Measurements from ENCODE around the gene PTPN22.

PTPN22 gene

GRCh38 chr1:113871597-113872113 lies at the start of gene PTPN22:
Gene PTPN22, minus strand, starts transcription at chr1:113871712.
- peak; percentile 77 for DNase-seq

DNA sequence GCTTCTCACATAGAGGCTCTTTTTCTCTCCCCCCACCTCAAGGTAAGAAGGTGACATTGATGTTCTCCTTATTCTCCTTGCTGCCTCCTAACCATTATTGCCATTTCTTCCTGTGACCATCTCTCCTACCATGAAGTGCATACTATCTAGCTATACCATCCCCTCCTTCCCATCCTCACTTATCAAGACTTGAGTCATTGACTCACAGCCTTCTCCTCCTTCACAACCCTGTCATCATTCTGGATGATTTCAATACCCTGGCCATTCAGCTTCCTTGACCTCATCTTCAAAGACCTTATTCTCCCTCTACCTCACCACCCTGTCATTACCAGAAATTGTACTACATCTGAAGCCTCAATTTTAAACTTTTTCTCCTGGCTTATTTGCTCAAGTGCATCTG lies 46.7 kb upstream of the PTPN22 start:
- no peak for DNase-seq

GRCh38 chr1:113917400-113918082 lies 46.0 kb upstream of the PTPN22 start:
- DNase-seq, result no peak

DNA sequence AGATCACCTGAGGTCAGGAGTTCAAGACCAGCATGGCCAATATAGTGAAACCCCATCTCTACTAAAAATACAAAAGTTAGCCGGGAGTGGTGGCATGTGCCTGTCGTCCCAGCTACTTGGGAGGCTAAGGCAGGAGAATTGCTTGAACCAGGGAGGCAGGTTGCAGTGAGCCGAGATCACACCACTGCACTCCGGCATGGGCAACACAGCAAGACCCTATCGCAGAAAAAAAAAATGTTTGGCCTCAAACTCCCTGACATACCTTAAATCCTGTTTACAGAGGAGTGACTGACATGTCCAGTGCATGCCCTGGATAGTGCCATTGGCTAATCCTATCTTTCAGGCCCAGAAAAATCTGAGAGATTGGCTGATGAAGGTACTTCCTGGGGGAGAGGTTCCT lies 45.5 kb upstream of the PTPN22 start:
- DNase-seq, result no peak

DNA sequence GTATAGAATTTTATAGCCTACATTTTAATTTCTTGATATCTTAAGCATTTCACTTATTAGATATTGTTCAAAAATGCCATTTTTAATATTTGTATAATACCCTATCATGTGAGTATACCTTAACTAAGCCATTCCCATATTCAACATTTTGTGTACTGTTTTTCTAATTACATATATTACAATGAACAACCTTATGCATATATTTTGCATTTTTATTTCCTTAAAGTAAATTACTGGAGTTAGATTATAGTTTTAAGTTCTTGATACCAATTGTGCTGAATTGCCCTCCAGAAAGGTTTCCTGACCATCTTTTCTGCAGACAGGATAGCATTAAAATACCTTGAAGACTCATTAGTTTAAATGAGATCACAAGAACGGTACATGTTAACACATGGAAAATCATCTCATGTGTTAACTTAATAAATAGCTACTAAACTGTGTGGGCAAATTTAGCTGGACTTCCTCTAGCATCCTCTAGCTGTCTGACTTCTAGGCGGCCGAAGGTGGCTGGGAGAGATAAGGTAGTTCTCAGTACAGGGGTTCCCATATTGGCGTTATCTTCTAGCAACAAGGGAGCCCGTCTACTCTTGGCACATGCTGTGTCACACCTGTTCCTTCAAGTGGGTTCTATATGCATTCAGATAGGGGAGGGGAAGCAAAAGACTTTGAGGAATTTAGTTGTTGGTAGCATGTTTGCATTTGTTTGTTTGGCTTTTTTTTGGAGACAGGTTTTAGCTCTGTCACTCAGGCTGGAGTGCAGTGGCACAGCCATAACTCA lies 42.6 kb upstream of the PTPN22 start:
- no peak for DNase-seq

DNA sequence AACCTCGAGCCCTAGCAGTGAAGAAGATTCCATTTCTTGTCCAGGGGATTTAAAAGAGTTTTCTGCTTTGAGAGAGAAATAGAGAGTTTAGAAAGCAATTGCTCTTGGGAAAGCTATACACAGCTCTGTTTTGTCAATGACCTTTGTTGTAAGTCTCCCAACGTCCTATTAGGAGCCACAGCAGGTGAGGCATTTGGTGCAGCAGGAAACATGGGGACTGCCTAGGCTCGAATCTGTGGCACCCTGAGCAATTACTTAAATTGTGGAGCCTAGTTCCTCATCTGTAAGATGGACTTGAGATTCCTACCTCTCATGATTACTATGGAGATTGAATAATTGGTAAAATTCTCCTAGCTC lies 41.8 kb upstream of the PTPN22 start:
- no peak for DNase-seq

- no peak for DNase-seq
Observed at GRCh38 chr1:113912594-113913311, 41.2 kb upstream of the PTPN22 start.

- DNase-seq, result no peak
Observed at GRCh38 chr1:113905435-113905861, 33.9 kb upstream of the PTPN22 start.

DNA sequence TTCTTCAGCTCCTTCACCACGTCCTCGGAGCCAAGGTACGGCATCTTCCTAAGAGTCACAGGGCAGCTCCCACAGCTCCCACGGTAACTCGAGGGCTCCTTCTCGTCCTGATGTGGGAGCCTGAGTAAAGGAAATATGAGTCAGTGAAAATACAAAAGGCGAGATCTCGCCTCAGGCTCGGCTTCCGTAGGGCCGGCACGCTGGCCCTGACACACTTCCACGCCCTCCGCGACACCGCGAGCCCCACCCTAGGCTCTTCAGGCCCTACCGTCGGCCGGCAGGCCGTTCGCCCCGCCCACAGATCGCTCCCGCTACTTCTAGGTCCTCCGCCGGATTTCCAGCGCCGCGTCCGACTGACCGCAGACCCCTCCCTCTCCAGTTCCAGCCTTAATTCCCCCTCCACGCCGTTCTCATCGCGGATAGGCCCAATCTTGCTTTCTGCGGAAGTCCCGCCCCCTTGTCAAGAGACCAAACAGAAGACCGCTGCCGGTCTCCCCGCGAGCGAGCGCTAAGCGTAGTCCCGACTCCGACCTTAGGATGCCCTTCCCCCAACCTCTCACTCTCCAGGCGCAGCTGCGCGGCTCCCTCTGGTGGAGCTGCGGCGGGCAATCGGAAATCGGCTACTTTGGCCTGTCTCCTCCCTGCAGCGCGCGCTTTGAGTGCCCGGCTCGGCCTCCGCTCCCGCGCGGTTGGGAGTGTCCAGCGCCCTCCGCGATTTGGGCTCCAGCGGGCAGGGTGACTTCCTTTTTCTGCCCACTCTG lies 33.3 kb upstream of the PTPN22 start, which contains the start of the genes AP4B1 and DCLRE1B:
Gene AP4B1 (minus strand): TSS at position 126 of the 761 bp plus-strand sequence. CDS start 82 bp downstream, at position 44.
Gene DCLRE1B (plus strand): TSS at position 653 of the 761 bp plus-strand sequence. CDS start 261 bp downstream, outside the sequence.
- peak; percentile 93 for DNase-seq

DNA sequence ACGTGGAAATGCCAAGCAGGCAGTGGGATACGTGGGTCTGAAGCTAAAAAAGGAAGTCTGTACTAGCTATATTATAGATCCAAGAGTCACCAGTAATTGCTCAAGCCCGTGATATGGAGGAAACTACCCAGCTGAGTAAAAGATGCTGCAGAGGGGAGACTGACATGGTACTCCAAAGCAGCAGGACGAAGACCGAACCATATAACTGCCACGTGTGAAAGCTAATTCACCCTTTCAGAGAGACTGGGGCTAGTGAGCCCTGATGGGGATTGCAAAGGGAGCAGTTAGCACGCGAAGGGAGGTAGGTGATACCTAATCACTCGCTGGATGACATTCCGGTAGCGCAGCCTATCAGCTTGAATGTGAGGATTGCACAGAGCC lies 32.8 kb upstream of the PTPN22 start:
- no peak for DNase-seq

DNA sequence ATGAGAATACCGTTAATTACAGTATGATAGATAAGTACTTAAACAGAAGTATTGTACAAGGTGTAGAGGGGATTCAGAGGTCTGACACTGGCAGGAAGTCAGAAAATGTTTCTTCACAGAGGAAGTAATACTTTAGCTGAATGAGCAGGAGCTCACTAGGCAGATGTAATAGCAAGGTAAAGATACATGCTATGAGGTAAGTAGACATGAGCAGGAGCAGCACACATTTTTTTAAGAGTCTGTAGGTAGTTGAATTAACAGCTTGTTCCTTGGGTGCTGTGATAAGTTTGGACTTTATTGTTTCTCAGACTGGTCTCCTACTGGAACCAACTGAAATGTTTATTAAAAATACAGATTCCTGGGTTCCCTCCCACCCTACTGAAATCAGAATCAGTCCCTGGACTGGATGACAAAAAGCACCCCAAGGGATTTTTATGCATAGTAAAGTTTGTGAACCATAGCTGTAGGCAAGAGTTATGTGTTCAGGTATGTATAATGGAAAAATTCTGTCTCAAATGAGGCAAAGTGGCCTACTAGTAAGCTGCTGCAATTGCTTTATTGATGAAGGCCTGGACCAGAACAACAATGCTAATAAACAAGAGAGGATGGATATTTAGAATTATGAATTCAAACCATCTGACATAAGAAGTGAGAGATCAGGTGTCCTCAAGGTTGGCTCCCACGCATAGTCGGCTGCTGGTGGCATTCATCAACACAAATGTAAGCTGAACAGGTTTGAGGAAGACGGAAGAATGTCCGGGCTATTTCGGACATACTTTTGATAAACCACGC lies 32.2 kb upstream of the PTPN22 start:
- no peak for DNase-seq

GRCh38 chr1:113901191-113901590 lies 29.7 kb upstream of the PTPN22 start:
- no peak for DNase-seq

GRCh38 chr1:113899111-113899510 lies 27.6 kb upstream of the PTPN22 start:
- no peak for DNase-seq

- DNase-seq, result no peak
Observed at GRCh38 chr1:113898241-113898814, 26.8 kb upstream of the PTPN22 start.

DNA sequence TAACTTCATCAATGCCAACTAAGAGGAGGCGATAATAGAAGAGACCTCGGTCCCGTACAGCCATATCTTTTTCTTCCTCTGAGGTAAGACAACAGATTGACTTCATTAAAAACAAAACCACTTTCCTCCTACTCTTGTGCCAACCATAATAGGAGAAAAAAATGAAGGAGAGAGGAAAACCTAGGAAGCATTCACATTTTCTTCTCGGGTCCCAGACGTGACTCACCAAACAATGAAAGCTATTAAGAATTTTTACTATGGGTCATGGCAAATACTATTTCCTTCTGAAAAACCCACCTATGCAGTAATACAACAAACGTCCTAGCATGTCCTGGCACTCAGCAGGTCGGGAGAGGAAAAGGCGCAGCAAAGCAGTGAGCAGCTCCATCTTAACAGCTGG lies 24.4 kb upstream of the PTPN22 start:
- no peak for DNase-seq

- DNase-seq, result no peak
Observed at GRCh38 chr1:113895098-113895497, 23.6 kb upstream of the PTPN22 start.

DNA sequence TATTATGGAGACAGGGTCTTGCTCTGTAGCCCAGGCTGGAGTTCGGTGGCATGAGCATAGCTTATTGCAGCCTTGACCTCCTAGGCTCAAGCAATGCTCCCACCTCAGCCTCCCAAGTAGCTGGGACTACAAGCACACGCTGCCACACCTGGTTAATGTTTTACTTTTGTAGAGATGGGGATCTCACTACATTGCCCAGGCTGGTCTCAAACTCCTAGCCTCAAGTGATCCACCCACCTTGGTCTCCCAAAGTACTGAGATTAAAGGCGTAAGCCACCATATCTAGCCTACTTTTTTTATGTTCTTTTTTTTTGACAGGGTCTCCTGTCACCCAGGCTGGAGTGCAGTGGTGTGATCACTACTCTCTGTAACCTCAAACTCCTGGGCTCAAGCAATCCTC lies 21.8 kb upstream of the PTPN22 start:
- no peak for DNase-seq

DNA sequence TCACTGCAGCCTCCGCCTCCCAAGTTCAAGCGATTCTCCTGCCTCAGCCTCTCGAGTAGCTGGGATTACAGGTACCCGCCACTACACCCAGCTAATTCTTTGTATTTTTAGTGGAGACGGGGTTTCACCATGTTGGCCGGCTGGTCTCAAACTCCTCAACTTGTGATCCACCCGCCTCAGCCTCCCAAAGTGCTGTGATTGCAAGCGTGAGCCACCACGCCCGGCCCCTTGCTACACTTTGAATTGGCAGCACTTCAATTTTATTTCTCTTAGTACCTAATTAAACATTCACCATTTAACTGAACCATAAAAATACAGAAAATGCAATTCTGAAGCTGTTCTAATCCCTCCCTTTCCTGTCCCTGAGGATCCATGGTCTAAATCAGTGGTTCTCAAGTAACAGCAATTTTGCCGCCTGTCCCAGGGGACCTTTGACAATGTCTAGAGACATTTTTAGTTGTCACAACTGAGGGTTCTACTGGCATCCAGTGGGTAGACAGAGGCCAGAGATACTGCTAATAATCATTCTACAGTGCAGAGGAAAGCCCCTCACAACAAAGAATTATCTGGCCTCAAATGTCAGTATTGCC lies 20.2 kb upstream of the PTPN22 start:
- DNase-seq, result no peak

DNA sequence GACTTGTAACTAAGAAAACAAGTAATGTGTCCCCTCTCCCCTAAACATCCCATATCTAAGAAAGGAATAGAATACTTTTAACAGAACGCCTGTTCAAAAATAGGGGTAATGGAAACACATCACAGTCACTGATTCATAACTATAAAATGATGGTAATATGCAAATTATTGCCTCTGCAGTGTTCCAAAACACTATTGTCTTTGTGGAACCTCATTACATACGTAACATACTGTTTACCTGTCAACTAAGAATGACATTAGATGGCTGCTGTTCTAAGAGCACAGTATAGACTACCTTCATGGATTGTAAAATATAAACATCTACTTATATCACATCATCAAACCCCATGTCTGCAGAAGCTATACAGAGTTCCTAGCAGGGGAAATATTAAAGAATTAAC lies 19.3 kb upstream of the PTPN22 start:
- DNase-seq, result no peak

DNA sequence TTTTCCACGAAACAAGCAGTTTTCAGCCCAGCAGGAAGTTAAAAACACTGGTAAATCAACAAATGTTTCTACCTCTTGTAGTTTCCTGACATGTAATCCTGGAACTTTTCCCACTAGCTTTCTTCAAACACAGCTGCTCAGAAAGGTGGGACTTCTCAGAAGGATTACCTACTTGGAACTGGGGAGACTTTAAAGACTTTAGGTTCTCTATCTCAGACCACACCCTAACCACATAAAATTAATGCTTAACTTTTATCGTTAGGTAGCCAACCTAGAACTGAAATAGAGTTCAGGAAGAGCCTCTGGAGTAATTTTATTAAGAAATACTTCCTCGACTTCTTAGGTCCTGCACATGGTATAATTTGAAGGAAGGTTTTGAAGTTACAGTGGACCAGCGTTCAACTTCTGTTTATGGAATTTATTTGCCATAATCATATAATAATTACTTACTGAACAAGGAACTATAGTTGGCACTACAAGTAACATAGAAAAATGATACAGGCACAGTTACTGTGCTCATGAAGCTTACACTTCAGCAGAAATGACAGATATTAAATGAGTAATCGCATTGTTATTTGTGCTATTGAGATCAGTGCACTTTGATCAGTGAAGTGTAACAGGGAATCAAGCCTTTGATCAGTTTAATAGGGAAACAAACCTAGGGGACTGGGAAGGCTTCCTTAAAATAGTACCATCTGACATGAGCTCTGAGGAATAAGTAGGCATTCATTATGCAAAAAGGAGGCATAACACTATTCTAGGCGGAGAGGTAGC lies 16.1 kb upstream of the PTPN22 start, which contains the start of gene BCL2L15:
Gene BCL2L15 (minus strand): TSS at position 180 of the 774 bp plus-strand sequence. CDS start 206 bp downstream, outside the sequence.
- no peak for DNase-seq

Data from activated CD4-positive, alpha-beta T cell treated with anti-CD3 and anti-CD28 coated beads, Interleukin-2, amount 50 U/mL, for 1 hour (primary cell).